ENCODE results near the gene DHX32.

DNA sequence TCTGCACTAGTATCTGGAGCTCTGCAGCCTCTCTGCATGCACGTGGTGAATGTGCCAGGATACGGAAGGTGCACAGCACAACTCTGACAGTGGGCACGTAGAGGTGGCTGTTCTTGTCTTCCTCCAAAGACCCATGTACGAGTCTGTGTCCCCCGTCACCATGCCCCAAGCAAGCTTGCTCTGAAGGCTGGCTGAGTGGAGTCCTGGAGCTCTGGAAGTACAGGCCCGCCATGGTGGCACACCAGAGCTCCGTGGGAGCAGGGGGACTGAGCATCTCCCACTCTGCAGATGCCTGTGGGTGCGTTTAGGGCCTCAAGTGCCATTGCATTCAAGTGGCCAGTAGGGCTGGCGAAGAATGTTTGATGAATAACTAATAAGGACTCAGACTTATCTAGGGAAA lies 40.7 kb downstream of the DHX32 start:
- no peak for TF ChIP-seq CTCF (IDR thresholded peaks at IDR 0.05; ENCODE audit: insufficient read depth, low read depth, low read length)
- no peak for TF ChIP-seq EZH2 (IDR thresholded peaks at IDR 0.05; ENCODE audit: insufficient read depth, low read length)
